HG03025 (cell line): ENCODE measurements around the gene FOXD2.
A peak's percentile ranks its signal among the peaks of the same experiment; 100 is the strongest.

Experiments used
- ATAC-seq: cut with Tn5 transposase; IDR thresholded peaks from one replicate; pipeline ENCODE4 v1.9.1; 2021; ENCODE audit warnings: mild to moderate bottlenecking, moderate library complexity; ENCODE audit not compliant: unreplicated experiment, low FRiP score

FOXD2 gene

DNA sequence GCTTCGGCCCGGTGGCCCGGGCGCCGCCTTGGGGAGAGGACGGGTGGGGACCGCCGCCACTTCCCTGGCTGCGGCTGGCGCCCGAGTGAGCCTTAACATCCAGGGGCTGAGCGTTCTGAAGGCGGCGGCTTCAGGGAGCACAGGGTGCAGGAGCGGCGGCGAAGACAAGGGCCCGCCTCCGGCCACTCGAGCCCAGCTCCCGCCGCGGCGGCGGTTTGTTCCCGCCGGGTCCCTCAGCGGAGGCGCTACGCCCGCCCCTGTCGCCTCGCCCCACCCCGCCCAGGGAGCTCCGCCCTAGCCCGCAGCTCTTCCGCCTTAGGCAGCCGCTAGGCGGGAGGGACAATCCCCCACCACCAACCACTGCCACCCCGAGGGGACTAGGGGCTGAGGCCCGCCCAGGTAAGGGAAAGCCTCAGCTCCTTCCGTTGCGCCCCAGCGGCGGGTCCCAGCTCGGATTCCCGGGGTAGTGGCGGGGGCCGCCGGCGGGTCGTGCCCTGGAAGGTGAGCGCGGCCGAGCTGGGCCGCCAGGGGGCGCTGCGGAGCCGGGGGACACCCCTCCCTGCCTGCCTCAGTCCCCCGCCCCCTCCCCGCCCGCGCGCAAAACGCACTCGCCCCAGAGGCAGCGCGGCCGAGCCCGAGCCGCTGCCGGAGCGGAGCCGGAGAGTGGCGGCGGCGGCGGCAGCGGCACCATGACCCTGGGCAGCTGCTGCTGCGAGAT is at the start of gene FOXD2:
FOXD2 (plus strand) TSS at position 598 of the 718 bp plus-strand sequence; CDS start at position 690, 92 bp downstream.
- ATAC-seq, result peak; percentile 77

DNA sequence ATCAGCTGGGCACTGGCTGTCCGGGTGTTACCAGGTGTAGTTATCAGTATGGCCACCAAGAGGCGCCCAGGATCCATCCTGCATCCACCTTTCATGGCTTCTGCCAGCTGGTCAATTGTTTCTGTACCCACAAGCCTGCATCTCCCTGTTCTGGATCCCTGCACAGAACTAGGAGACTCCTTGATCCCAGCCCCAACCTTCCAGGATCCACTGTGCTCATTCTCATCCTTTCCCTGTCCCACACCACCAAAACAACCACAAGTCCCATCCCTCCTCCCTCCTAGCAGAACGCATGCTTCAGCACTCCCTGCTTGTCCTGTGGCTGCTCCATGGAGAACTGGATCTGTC is 49.0 kb upstream of the FOXD2 start:
- no peak for ATAC-seq

DNA sequence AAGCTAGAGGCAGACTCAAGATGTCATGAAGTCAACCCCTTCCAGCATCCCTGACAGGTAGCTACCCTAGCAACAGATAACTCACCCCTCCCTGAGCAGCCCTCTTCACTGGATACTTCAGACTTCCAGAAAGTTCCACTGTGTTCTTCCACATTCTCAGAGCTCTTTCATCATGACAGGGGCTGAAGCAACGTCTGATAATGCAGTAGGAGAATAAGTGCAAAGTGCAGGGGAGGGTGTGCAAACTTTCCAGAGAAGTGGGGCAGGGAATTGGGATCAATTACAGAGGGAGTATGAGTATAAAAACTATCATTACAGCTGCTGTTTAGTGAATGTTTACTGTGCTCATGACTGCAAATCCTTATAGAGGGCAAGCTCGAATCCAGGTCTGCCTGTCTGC is 48.1 kb upstream of the FOXD2 start:
- no peak for ATAC-seq

DNA sequence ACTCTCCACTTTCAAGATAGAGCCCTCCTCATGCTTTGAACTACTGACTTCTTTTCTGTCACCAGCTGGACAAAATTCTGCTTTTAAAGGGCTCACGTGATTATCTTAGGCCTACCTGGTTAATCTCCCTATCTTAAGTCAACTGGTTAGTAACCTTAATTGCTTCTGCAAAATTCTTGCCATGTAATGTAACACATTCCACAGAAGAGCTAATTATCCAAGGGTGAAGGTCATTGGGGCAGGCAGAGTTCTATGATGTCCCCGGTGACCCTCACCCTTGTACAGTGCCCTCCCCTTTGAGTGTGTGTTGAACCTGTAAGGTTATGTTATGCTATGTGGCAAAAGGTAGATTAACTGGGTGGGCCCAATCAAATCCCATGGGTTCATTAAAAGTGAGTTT is 47.0 kb upstream of the FOXD2 start:
- ATAC-seq, result no peak

DNA sequence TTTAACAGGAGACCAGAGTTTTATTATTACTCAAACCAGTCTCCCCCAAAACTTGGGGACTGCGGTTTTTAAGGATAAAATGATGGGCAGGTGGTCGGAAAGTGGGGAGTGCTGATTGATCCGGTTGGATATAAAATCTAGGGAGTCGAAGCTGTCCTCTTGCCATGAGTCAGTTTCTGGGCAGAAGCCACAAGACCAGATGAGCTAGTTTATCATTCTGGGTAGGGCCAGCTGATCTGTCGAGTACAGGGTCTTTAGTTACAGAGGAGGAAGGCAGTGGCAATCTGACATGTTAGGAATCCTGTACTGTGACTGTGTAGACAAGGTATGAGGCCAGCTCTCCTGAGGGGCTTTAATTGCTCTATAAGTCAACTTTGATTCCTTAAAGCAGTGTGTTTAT is 44.7 kb upstream of the FOXD2 start:
- no peak for ATAC-seq

DNA sequence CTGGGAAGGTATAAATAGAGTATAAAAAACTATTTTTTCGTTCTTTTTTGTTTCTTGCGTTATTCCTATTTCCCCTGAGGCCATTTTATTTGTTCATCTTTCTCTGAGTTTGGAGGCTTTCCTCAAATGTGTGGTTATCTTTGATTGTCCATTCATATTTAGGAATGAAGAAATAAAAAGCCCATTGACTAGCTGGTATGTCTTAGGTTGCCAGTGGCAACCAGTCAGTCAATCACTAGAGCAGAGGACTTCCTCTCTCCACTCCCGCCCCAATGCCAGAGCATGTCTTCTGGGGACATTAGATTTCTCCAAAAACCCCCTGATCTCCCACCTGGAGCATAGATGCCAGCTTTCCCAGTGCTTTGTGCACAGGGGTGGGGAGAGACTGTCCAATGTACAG is 42.4 kb upstream of the FOXD2 start:
- no peak for ATAC-seq

DNA sequence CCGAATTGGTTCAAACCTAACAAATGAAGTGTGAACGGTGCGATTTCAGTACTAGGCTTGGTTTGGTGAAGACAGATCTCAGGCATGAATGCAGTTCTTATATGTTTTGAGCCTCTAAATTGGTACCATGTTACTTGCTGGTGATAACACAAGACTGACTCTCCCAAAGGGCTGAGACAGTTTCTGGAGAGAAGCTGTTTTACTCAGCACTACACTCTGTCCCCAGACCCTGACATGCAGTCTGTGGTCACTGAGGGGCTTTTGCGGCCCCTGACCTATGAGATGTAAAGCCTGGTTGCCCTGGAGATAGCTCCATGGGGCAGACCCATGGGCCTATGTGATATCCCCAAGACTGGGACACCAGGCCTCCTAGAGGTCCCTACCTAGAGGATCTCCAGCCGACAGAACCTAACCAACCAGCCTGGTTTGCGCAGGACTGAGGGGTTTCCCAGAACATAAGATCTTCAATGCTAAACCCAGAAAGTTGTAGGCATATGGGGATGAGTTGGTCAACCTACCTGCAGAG is 41.1 kb upstream of the FOXD2 start:
- no peak for ATAC-seq

DNA sequence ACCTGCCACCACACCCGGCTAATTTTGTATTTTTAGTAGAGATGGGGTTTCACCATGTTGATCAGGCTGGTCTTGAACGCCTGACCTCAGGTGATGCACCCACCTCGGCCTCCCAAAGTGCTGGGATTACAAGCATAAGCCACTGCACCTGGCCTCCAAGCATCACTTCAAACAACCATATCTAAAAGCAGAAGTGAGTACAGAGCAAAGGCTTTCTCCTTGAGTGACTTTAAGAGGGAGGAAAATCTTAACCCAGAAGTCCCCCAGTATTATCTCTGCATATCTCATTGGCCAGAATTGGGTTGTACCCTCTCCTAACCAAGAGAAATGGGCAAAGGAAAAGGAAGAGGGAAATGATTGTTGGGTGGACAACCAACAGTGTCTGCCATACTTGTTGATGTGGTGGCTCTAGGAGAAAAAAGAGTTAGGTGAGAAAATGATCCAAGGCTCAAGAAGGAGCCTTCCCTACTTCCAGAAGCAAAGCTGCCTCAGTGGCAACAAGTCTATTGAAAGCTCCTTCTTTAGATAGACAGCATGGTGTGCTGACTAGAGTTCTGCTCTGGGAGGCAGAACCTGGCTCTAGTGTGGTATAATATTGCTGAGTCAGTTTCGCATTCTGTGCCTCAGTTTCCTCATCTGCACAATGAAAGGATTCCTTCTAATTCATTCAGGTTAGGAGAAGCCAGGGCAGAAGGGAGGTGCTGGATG is 38.6 kb upstream of the FOXD2 start:
- no peak for ATAC-seq

DNA sequence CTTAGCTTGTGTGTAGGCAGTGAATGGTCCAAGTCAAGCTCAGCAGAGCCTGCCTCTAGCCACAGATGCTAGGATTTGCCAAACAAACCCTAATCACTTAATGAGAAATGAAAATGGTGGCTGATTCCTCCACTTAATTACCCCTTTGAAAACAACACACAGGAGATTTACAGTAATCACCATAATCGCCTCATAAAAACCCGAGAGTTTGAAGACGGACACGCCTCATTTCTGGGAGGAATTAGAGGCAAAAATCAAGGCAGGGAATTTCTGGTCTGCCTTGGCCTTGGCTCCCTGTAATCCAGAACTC is 38.0 kb upstream of the FOXD2 start:
- ATAC-seq, result no peak

DNA sequence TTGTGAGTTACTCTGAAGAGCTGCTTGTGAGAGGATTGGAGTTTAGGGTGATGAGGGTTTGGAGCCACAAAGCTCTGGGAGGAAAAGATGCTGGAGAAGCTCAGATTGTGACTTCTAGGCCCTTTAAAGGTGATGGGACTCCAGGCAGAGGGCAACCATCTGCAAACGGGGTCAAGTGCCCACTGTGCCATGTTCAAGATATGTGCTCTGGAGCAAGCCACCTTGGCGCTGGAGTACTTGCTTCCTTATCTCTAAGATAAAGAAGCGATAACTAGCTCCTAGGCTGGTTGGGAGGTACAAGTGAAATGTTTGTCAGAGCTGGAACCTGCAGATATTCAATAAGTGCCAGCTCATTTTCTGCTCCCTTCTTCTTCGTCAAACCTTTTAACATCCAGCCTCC is 36.1 kb upstream of the FOXD2 start:
- no peak for ATAC-seq

DNA sequence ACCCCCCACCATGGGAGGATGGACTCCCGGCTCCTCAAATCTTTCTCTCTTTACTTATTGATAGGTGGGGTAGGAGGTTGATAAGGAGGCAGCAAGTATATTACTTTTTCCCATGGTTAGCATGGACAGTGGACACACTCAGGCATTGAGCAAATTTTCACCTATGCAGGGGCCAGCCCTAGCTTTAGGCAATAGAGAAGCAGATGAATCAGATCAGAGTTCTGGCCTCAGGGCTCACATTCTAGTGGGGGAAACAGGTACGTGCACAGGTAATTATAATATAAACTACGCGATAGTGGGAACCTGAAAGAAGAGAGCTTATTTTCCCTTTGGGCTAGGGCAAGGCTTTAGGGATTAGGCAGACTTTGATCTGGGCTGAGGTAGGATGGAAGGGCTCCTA is 35.3 kb upstream of the FOXD2 start:
- no peak for ATAC-seq

DNA sequence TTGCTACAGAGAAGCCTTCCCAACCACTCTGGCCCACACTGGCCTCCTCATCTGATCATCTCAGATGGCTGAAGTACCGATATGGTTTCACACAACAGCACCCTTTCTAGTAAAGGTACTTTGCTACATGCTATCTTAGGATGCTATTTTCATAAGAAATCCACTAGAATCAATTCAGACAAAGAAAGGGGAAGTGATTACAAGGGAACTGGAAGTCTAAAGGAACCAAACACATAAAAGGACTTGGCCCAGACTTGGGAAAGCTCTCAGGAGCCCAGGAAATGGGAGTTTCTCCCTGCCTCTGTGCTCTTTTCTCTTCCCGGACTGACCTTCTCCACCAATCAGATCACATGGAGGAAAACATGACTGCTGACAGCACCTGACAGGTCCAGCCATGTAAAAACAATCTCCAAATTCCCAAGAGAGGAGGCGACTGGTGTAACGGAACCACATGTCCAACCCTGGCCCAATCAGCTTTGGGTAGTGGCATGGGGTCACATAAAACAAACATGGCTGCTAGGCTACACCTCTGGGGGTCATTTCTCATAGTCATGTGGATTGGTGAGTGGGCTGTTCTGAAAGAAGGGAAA is 34.4 kb upstream of the FOXD2 start:
- ATAC-seq, result no peak

DNA sequence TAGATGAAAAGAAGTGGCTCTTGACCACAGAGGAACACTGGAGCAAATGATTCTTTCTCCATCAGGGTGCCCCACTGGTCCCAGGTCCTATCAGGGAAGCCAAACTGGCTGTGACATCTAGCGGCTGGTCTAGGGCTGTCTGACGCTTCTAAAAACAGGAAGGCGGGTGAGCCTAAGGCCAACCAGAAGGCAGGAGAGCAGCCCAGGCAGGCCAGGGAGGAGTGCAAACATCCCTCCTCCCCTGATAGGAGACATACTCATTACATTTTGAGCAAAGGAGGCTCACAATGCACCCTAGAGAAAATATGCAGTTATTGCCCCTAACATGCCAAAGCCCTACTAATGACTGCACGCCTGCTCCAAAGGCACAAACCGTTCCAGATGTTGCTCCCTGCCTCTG is 32.1 kb upstream of the FOXD2 start:
- no peak for ATAC-seq

DNA sequence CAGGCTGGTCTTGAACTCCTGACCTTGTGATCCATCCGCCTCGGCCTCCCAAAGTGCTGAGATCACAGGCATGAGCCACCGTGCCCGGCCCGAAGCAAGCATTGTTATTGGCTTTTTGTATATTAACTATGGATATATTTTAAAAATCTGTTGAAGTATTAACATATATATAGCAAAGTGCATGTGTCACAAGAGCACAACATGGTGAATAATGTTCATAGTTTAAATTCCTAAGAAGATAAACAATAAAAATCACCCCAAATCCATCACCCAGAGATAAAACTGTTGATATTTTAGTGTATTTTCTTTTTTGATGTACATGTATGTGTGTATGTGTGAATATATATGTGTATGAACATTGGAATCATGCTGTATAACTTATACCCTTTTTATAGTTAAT is 30.9 kb upstream of the FOXD2 start:
- no peak for ATAC-seq

DNA sequence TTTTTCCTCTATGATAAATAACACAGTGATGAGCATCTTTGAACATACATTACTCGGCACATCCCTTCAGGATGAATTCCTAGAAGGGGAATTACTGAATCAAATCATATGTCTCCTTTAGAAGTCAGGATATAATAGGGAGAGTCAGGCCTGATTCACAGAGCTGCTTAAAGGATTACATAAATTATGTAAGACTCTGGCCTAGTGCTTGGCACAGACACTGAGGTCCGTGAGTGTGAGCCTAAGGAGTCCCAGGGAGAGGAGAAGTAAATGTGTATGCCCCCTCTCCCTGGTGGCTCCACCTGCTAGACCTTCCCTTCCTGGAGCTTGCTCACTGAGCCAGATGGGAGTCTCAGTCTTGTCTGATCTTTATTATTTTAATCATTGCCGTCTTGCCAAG is 30.4 kb upstream of the FOXD2 start:
- ATAC-seq, result no peak

DNA sequence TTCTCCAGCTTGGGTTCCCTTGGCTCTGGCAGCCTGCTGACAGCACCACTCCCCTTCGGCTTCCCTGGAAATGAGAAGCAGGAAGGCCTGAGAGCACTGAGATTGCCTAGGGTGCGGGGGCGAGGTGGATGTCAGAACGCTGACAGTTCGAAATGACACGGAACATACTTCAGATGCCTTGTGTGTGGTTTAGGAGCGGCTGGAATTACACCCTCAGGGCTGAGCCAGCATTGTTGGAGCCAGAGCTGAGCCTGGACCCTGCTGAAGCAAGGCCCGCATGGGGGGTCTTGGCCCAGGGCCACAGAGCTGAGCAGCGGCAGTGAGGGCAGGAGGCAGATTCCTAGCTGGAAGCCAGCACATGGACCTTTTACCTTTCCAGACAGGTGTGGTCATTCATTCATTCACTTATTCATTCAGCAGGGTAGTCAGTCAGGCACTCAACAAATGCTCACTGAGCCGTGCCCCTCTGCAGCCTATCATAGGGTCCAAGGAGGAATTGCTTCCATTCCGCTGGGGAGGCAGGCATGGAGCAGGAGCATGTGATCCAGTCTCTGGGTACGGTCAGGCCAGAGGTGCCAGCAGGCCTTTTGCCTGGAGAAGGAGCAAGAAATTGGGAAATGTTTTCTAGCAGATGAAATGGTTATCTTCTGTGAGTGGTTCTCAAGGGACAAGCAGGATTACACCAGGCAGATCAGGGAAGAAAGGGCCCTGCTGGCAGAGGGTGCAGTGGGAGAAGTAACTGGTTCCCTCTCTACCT is 28.4 kb upstream of the FOXD2 start:
- ATAC-seq, result no peak

DNA sequence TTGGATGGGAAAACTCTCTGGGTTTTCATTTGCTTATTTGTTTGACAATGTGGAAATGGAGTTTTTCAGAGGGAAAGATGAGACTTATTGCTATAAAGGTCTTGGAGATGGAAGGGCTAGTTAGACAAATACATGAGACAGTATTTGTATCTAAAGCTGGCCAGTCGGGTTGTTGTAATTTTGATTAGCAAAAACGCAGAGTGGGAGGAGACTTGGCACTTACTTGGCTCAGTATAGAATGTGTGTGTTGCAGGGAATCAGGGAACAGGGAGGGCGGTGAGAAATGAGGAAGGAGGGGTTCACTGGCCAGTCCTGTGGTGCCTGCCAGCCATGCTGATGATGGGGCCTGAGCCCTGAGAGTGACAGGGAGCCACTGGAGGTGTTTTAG is 27.8 kb upstream of the FOXD2 start:
- ATAC-seq, result no peak

DNA sequence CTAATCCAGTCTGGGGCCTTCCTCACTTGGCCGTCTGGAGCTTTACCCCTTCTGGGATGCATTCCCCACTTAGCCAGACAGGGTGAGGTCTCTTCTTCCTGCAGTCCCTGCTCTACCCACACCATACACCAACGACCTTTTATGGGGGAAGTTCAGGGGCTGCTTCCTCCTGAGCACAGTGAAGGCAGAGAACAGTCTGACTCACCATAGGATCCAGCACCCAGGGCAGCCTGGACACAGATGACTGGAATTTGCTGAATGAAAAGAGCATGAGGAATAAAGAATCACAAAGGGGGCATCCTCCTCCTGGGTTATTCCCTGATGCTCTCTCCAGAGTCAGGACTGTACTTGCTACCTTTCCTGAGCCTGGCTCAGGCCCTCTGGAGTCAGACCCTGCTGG is 26.4 kb upstream of the FOXD2 start:
- no peak for ATAC-seq

DNA sequence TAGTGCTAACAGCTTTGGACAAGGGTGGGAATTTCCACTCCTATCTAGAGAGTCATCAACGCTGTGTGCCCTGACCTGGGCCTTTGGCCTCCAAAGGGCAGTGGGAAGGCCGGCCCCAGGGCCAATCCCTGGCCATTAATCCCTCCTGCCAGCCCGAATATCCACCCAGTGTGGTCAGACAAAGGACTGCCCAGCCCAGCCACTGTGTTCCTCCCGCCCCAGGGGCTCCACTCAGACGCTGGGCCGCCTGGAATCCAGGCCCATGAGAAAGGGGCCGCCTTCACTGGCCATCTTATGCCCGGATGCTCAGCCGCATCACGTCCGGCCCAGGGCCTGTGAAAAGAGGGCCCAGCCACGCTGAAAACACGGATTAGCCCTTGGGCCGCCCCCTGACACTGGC is 25.4 kb upstream of the FOXD2 start:
- ATAC-seq, result no peak

DNA sequence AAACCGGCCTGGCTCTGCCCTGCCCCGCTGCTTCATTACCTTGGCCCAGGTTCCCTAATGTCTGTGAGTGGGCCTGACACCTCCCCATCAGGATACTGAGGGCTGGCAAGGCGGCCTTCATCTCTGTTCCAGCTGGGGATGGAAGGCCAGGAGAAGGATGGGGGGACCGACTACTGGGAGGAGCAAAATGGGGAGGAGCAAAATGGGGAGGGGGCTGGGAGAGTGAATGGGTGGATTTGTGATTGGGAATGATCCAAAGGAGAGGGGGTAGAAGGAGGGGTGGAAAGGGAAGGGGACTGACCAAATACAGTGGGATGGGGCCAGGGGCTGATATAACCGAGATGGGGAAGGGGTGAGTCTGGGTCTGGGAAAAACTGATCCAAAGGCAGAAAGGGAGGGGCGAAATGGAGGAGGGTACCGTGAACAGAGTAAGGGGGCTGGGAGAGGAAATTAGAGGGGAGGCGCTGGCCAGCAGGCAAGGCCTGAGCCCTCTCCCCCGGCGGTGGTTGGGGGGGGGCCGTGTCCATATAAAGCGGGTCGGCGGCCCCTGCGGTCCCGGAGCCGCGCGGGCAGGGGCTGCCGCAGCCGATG is 22.0 kb upstream of the FOXD2 start, which contains the start of gene FOXE3:
FOXE3 (plus strand) TSS at position 558 of the 591 bp plus-strand sequence; CDS start at position 589, 31 bp downstream.
- ATAC-seq, result no peak
